ENCODE results near the gene URB2. TPM values are rescaled to one million over a fixed set of nuclear protein-coding genes. Genes with fewer than 3 reads are reported as not detected.

Gene URB2
- polyA plus RNA-seq, 4 donors: 7.2 to 8.5 (median 7.5) TPM

DNA sequence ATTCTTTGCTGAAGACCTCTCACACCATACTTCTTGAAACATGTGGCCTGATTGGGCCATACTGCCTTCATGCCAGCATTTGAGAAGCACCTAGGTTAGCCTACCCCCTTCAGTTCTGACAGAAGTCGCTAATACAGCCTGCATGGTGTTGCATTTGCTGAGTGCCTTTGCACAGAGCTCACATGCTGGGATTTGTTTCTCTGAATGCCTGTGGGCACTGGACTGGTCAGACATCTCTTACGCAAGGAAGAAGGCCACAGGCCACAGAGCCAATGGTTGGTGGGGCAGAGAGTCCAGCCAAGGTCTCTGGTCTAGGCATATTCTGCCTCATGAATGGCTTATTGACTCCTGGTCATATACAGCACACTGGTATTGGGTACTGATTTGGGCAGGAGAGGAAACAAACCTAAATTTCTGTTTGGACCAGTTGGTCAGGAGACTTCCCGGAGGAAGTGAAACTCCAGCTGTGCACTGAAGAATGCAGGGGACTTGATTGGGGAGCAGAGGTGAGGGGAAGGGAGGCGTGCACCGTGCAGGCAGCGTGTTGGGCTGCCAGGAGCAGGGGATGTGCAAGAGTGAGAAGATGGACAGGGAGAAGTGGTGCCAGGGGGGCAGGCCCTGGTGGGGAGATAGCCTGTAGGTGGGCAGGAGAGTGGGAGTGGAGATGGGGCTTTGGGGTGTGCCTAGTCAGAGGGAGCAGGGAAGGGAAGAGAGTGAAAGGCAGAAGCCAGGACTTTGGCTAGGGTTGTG lies 18.1 kb downstream of the URB2 start:
- DNase-seq (ENCODE audit: low read depth in 4 of 4, low spot score in 3 of 4): no peak

DNA sequence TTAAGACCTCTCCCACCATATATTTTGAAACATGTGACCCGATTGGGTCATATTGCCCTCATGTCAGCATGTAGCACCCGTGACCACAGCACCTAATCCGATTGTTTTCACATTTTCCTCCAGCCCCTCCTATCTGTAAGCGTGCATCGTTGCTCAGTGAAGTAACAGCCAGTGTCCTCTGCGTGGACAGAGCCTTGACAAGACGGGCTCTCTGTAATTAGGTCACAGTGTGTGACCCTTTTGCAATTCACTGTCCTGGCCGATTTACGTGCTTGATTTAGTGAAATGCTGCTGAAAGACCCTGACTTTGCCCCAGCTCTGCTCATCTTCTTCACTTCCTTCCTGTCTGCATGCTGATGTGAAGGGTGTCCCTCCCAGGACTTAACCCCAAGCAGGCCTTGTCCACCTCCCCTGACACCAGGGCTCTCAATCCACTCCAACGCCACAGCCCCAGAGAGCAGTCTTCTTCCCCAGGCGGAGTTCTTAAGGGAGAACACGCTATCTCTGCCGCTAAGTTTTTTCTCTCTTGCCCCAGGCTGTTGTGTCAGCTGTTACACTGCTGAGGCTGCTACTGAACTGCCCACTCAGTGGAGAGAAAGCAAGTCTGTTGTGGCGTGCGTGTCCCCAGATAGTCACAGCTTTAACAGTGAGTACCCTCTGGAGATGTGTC lies 19.4 kb downstream of the URB2 start:
- no peak for DNase-seq (ENCODE audit: low read depth in 4 of 4, low spot score in 3 of 4)

DNA sequence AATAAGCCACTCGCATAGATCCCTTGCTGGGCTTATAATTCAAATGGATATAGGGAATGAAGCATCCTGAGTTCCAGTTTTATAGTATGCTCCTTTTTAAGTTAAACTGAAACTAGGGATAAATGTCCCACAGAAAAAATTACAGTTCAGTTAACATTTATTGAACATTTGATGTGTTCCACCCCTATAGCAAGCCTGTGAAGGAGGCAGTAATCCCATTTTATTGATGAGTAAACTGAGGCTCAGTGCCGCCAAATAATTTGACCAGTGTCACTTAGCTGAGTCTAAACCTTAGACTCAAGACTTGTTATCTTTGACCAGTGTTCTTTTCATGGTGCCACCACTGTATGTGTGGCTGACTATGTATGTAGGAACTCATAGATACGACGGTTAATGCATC lies 22.4 kb downstream of the URB2 start:
- no peak for DNase-seq (ENCODE audit: low read depth in 4 of 4, low spot score in 3 of 4)

DNA sequence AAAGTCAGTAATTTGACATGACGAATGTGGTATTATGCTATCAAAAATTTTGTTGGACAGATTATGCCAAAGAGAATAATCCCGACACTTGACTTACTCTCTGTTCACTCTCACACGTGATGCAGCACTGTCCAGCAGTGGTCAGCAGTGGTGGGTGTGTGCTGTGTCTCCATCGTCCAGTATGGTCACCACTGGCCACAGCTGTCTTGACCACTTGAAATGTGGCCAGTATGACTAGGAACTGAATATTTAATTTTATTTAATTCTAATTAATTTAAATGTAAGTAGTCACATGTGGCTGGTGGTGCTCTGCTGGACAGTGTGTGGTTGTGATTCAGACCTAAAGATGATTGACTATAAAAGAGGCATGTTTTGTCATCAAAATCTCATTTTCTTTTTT lies 24.0 kb downstream of the URB2 start:
- no peak for DNase-seq (ENCODE audit: low read depth in 4 of 4, low spot score in 3 of 4)

DNA sequence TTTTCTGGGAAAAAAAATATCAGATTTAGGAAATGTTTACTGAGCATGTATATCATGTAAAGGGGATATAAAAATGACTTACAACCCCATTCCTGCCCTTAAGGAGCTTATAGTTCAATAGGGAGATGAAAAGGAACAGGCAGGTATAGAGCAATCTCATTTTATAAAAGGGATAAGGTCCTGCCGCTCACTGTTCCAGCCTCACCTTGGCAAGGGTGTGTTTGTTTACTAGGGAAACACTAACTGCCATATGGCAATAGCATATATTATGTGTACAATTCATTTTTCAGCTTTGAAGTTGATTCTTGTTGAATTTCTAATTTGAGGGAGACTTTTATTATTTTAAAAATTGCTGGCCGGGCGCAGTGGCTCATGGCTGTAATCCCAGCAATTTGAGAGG lies 25.5 kb downstream of the URB2 start:
- DNase-seq (ENCODE audit: low read depth in 4 of 4, low spot score in 3 of 4): no peak

DNA sequence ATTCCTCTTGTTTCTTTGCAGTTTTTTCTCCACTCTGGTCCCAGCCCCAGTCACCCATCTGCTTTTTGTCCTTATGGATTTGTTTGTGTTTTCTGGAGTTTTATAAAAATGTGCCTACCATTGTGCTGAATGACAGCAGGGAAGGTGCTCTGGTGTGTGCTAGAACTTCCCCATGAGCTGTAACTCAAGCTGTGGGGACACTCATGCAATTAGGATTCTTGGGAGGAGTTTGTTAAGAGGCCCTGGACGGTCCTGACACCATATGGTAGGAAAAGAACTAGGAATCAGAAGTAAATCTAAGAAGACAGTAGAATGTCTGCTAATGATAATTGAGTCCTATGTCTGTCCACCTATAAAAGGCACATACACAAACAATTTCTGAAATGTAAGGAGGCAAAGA lies 27.4 kb downstream of the URB2 start:
- no peak for DNase-seq (ENCODE audit: low read depth in 4 of 4, low spot score in 3 of 4)

DNA sequence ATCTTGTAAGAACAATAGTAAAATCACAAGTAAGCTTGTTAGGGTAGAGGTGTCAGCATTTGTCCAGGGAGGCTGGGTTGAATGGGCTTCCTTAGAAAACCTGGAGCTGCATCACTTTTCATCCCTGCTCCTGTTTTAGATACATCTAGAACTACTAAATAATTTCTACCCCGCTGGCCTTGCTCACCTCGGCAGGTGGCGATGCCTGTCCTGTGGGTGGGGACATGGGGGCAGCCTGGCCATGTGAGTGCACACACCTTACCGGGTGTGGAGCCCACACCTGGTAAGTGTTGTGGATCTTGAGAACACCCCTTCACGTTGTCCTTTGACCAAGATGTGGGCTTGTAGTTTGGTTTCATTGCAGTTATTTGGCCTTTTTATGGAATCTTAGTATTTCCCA lies 29.7 kb downstream of the URB2 start:
- DNase-seq (ENCODE audit: low read depth in 4 of 4, low spot score in 3 of 4): no peak

DNA sequence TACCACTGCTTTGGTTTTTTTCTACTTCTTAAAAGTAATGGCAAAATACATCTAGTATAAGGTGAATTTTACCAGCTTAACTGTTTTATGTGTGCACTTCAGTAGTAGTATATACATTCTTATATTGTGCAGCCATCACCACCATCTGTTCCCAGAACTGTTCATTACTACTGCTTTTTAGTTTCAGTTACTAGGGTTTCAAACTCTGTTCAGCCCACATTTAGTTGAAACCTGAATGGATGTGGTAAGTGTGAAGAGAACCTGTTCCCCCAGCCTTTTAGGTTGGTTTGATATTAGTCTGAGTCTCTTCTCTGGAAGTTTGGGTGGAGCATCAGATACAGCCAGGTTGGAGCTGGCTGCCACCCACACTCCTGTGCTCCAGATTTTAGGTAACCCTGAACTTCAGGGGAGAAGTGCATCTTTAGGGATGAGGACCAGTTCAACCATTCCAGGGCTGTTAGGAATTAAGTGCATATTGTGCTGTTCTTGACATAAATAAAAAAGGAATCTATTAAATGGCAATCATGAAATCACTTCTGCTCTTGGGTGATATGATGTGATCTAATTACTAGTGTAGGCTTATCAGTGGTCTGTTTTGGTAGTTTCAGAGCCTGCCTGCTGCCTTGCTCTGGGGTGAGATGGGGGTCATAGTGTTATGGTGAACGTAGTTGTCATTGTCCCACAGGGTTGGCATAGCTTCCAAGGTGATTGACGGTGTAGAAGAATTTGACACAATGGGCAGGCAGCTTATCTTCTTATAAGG lies 32.1 kb downstream of the URB2 start:
- DNase-seq (ENCODE audit: low read depth in 4 of 4, low spot score in 3 of 4): no peak

DNA sequence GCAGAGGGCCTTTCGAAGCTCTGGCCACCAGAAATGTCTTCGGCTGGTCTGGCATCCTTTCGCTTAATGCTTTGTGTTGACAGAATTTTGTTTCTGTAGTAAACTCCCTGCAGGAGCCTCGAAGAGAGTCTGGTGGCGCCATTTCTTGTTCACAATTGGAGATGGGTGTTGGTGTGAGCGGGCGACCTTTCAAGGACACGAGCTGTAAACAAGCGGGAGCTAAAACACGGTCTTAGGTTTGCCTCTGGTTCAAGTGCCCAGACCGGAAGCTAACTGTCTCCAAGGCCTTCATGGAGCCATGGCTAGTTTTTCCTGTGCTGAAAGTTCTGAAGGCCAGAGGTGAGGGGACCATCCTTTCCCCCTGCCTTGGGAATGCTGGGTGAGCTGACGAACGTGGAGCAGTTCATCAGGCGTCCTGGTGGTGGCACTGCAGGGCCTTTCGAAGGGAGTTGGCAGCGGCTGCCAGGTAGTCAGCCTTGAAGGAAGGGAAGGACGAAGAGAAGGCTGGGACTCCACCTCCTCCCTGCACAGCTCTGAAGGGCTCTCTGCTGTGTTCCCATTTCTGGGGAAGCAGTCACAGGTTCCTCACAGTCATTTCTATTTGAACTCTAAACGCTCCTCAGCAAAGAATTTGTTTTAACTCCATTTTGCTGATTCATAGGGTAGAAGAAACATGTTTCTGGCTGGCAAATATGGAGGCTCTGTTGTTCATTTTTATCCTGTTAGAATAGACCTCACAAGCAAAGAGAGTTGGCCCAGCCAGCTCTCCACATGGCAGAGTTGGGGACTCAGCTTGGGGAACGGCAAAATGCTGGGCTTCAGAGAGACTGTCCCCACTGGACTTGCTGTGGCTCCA lies 35.2 kb downstream of the URB2 start:
- peak; percentile 29 to 54 (median 40) for DNase-seq (ENCODE audit: low read depth in 4 of 4, low spot score in 3 of 4)

DNA sequence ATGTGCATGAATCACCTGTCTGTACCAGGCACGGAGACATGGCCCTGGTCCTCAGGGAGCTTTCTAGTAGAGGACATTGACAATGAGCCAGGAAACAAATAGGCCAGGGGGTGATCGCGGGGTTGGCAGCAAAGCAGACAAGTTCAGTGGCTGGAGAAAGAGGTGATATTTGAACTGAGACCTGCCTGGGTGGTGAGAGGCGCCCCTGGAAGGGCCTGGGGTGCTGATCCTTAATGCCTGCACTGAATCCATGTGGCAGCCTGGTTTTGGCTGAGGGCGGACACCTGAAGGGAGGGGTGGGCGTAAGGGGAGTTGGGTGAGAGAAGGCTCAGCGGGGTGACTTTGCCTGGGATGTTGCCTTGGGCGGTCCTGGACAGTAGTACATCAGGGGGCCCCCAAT lies 35.9 kb downstream of the URB2 start:
- DNase-seq (ENCODE audit: low read depth in 4 of 4, low spot score in 3 of 4): no peak

DNA sequence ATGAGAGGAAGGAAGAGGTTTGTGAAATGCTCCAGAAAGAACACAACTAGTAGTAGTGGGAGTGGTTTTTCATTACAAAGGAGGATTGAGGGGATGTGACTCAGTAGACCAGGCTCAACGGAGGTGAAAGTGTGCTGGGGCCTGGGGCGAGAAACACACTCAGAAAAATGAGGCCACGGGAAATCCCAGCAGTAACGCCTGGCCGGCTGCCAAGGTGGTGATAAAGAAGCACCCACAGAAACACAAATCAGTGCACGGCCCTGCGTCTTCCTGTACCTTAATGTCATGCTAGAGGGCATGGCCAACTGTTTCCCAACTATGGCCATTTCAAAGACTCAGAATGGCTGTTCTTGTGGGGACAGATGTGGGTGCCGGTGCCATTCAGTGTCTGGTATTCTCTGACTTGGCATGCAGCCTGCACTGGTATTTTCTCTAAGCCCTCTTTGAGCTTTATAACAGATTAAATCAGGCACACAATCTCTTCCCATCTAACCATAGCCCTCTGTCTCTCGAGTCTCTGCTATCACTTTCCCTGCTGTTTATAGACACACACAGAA lies 38.2 kb downstream of the URB2 start:
- DNase-seq (ENCODE audit: low read depth in 4 of 4, low spot score in 3 of 4): no peak

DNA sequence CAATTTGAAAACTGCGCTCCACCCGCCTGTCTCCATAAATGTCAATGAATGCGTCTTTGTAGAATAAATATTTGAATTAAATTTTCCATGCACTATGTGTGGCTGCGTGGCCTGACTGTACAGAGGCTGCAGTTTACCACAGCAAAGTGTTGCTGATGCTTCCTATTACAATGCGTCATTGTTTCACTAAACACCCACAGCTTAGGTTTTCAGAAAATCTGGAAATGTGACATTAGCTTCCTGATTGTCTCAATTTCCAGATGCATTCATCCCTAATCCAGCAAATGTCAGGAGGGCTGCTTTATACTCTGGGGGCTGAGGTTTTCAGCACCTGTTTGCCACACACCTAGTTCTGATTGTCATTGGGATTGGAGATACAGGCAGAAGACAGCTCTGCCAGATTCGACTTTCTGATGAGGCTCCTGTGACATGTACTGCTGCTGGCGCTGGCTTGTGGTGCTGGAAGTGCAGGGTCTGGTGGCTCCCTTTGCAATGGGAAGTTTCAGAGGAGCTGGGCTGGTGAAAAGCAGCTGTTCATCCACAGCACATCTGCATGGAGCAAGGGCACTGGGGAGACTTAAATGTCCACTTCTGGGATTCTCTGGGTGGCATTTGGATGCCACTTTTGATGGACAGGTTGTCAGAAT lies 40.0 kb downstream of the URB2 start:
- no peak for DNase-seq (ENCODE audit: low read depth in 4 of 4, low spot score in 3 of 4)

DNA sequence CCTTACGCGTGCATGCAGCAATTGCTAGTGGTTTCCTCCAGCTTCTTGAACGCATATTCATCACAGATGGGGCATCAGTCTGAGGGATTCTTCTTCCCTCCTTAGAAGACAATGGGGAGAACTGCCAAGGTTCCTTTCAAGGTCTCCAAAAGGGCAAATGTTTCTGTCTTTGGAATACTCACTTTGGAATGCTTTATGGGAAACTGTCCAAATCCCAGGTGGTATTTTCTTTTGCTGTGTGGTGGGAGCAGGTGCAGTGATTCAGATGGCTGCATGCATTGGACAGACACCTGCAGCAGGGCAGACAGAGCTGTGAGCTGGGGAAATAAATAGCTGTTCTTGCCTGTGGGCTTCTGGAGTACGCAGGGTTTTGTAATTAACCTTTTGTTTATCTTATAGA lies 40.5 kb downstream of the URB2 start:
- DNase-seq (ENCODE audit: low read depth in 4 of 4, low spot score in 3 of 4): no peak

DNA sequence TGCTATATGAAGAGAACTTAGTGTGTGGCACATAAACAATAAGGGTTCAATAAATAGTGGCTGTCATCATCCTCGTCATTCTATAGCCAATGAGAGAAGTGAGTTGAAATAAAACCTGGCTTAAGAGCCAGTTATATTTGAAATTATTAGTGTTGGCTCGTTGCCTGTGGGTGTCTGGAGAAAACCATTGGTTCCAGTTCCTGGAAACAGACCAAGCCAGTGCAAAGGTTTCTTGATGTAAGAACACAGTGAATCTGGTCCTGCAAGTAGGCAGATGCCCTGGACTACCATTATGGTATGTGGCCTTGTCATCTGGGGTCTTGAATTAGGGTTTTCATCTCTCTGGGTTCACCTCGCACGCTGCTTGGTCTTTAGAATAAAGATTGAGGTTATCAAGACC lies 43.3 kb downstream of the URB2 start:
- DNase-seq (ENCODE audit: low read depth in 4 of 4, low spot score in 3 of 4): no peak

DNA sequence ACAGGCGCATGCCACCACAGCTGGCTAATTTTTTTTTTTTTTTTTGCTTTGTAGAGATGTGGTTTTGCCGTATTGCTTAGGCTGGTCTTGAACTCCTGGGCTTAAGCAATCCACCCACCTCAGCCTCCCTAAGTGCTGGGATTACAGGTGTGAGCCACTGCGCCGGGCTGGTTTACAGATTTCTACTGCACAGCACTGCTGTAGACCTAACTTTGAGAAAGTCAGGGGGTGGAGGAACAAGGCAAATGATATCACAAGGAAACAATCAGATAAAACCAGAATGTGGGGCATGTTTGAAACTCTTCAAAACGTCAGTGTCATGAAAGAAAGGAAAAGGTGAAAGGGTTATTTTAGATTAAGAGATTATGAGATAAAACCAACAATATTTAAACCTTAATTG lies 45.3 kb downstream of the URB2 start:
- DNase-seq (ENCODE audit: low read depth in 4 of 4, low spot score in 3 of 4): no peak

DNA sequence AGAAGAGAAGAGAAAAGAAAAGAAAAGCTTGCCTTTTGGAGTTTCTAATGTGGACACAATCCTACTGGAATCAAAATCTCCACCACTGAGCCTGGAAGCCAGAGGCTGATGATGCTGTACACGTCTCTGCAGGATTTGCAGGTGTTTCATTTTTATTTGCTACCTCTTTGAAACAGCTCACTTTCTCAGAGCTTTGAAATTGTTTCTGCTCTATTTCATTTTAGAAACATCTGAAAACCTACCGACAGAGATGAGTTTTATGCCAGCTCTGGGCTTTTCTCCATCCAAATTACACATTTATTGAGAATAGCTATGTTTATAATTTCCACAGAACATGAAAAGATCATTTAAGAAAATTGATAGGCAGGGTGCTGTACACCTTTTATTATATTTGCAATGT lies 46.2 kb downstream of the URB2 start:
- DNase-seq (ENCODE audit: low read depth in 4 of 4, low spot score in 3 of 4): no peak

DNA sequence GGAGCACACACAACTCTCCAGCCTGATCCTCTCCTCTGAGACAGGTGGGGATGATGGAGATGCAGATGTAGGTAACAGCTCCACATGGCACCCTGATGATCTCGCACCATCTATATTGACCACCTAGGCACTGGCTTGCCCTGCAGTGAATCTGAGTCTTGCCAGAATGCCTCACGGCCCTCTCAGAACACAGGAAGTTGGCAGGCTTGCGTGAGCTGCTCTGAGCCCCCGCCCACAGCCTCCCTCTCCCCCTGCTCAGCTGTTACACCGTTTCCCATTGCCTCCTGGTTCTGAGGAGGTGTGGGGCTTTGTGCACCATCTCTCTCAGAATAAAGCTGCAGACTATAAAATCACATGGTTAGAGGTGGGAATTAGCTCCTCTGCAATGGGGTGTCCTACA lies 48.0 kb downstream of the URB2 start:
- DNase-seq (ENCODE audit: low read depth in 4 of 4, low spot score in 3 of 4): no peak

DNA sequence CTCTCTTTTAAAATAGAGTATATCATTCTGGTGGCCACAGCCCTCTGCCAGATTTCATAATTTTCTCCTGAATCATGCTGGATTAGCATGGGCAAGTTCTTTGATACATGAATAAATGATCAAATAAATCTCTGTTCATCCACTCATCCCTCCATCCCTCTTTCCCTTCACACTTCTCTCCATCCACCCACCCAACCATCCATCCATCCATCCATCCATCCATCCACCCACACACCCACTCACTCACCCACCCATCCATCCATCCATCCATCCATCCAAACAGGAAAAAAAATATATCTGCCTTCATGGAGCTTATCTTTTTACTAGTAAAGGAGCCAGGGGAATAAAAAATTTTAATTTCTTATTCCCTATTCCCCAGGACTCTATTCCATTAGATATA lies 49.3 kb downstream of the URB2 start:
- DNase-seq (ENCODE audit: low read depth in 4 of 4, low spot score in 3 of 4): no peak

DNA sequence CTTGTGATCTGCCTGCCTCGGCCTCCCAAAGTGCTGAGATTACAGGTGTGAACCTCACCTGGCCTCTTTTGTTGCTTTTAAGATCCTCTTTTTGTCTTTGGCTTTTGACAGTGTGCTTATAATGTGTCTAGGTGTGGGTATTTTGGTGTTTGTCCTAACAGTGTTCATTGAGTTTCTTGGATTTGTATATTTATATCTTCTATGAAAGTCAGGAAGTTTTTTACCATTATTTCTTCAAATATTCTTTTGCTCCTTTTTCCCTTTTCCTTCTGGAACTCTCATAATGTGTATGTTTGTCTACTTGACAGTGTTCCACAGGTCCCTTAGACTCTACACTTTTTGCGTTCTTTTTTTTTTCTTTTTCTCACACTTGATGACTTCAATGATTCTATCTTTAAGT lies 59.1 kb downstream of the URB2 start:
- no peak for DNase-seq (ENCODE audit: low read depth in 4 of 4, low spot score in 3 of 4)

DNA sequence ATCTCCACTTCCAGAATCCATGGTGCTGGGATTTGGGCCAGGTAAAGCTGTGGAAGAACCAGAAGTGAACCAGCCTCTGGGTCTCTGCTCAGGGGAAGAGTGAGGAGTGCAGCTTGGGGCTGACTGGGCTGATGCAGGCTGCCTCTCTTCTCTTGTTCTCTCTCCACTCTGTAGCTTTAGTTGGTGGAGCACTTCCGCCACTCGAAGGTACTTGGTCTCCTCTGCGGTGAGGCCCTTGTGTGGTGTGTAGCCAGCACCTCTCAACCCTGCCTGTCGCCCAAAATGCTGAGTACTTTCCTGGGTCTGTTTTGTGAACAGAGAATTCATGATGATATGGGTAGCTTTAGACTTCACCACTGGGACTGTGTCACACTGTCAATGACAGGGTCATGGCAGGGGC lies 63.2 kb downstream of the URB2 start:
- DNase-seq (ENCODE audit: low read depth in 4 of 4, low spot score in 3 of 4): no peak

Measured in left renal pelvis (tissue), 4 donors.